Heart left ventricle (tissue), 13 donors: ENCODE results near the gene TINCR.

ENCODE experiments used
- CTCF ChIP-seq, 12 donors: fragments of 200-600 bp; sonication (generic) in 4 of 12; IDR thresholded peaks; one replicate each; pipeline versions ENCODE4 v1.5.0 to v1.8.0; 2018 to 2022; ENCODE audit warnings: antibody characterized with exemption in 12 of 12, mild to moderate bottlenecking in 5 of 12
- POLR2A ChIP-seq, 2 donors: fragments of 450-650 bp; IDR thresholded peaks; one replicate each; pipeline ENCODE4 v1.6.1; 2017; ENCODE audit warnings: antibody characterized with exemption in 2 of 2, mild to moderate bottlenecking in 2 of 2, moderate library complexity in 2 of 2
- donor health status: ischemic (EF 13 %, LVEDD 7.1; RV severe dilation, severe dysfunction).
- donor health status: DM: no; HTN: yes; CAD: no.
- donor health status: DM: no; HTN: no; CAD: no.
- donor health status: ischemic (EF 25% LVEDD 6.9; RV normal size, moderate dysfunction).
- donor health status: ischemic (EF 25% LVEDD 5.7; RV mildly dilated, moderate dysfunction).
- donor health status: ischemic (EF 35%, LVEDD 5.7; RV mildly dilated, moderate dysfunction).
- donor health status: nonischemic (EF 11% LVEDD 7.7; RV severe dilation, severe dysfunction).
- donor health status: DM: yes; HTN: yes; CAD: no.
- donor health status: PGD.
- donor health status: ischemic (EF 29% LVEDD 5.4; RV normal size, mild dysfunction).
- donor health status: nonischemic (EF 23%, LVEDD 6.1; RV moderate dilation, normal function).

GRCh38 chr19:5615756-5616327, 48.1 kb upstream of the TINCR start:
- TF ChIP-seq POLR2A (IDR thresholded peaks at IDR 0.05) (no peak), CTCF (IDR thresholded peaks at IDR 0.05) (no peak)
